HG02798 (cell line): ENCODE measurements around the gene SPEN.
"Not testable (repeated sequence)": the region's sequence is repeated elsewhere in the genome, so short reads cannot be mapped to it uniquely, and the experiment has no call there.

Experiments used
- ATAC-seq: cut with Tn5 transposase; IDR thresholded peaks from one replicate; pipeline ENCODE4 v1.9.1; 2021; ENCODE audit warnings: mild to moderate bottlenecking; ENCODE audit not compliant: unreplicated experiment, poor library complexity

SPEN gene

GRCh38 chr1:15847100-15847892 is at the start of gene SPEN:
TSS of gene SPEN (plus strand) at chr1:15847707. CDS start at chr1:15848068, 361 bp downstream.
- peak; percentile 83 for ATAC-seq

GRCh38 chr1:15799004-15799867 is 48.3 kb upstream of the SPEN start:
- no peak for ATAC-seq

GRCh38 chr1:15799928-15800835 is 47.3 kb upstream of the SPEN start:
- ATAC-seq: no peak

- no peak for ATAC-seq
Measured at GRCh38 chr1:15802234-15802965, 45.1 kb upstream of the SPEN start.

GRCh38 chr1:15803380-15803779 is 44.1 kb upstream of the SPEN start:
- ATAC-seq: no peak

- no peak for ATAC-seq
Measured at GRCh38 chr1:15804060-15804459, 43.4 kb upstream of the SPEN start.

GRCh38 chr1:15807121-15807520 is 40.4 kb upstream of the SPEN start:
- ATAC-seq: no peak

- not testable (repeated sequence) for ATAC-seq
Measured at GRCh38 chr1:15807549-15807948, 40.0 kb upstream of the SPEN start, which contains the start of gene UQCRHL. TSS of gene UQCRHL (minus strand) at chr1:15807649. CDS start at chr1:15807649, 0 bp downstream.

GRCh38 chr1:15808955-15809354 is 38.6 kb upstream of the SPEN start:
- no peak for ATAC-seq

GRCh38 chr1:15810073-15810472 is 37.4 kb upstream of the SPEN start:
- ATAC-seq: no peak

- ATAC-seq: no peak
Measured at GRCh38 chr1:15816674-15817073, 30.8 kb upstream of the SPEN start.

GRCh38 chr1:15820478-15820877 is 27.0 kb upstream of the SPEN start:
- ATAC-seq: no peak

GRCh38 chr1:15825800-15826199 is 21.7 kb upstream of the SPEN start:
- ATAC-seq: no peak

- ATAC-seq: no peak
Measured at GRCh38 chr1:15826810-15827507, 20.5 kb upstream of the SPEN start.

- ATAC-seq: not testable (repeated sequence)
Measured at GRCh38 chr1:15827567-15827966, 19.9 kb upstream of the SPEN start.

GRCh38 chr1:15828931-15829330 is 18.6 kb upstream of the SPEN start:
- not testable (repeated sequence) for ATAC-seq

- ATAC-seq: no peak
Measured at GRCh38 chr1:15830258-15830657, 17.2 kb upstream of the SPEN start.

- no peak for ATAC-seq
Measured at GRCh38 chr1:15833069-15833679, 14.3 kb upstream of the SPEN start.
